Activated T-cell treated with anti-CD3 and anti-CD28 coated beads, Interleukin-2, amount 50 U/mL, for 24 hours (primary cell): ENCODE results near the gene TMEM151B.

Experiments used
- DNase-seq: peaks from one replicate; pipeline ENCODE4 v3.0.0-alpha.2; 2020
- H3K27ac Mint-ChIP-seq: 2 replicates; pipeline ENCODE4 v1.8.0; 2020; ENCODE audit warnings: mild to moderate bottlenecking, mixed read lengths
- H3K27me3 Mint-ChIP-seq: 2 replicates; pipeline ENCODE4 v1.8.0; 2020; ENCODE audit warnings: mixed read lengths
- H3K36me3 Mint-ChIP-seq: 2 replicates; pipeline ENCODE4 v1.8.0; 2020; ENCODE audit warnings: low read depth, mixed read lengths
- H3K4me1 Mint-ChIP-seq: 2 replicates; pipeline ENCODE4 v1.8.0; 2020; ENCODE audit warnings: low read depth, mixed read lengths
- H3K4me3 Mint-ChIP-seq: 2 replicates; pipeline ENCODE4 v1.8.0; 2020; ENCODE audit warnings: mild to moderate bottlenecking, moderate library complexity, mixed read lengths
- H3K9me3 Mint-ChIP-seq: 2 replicates; pipeline ENCODE4 v1.8.0; 2020; ENCODE audit warnings: mixed read lengths

Gene TMEM151B

GRCh38 chr6:44269921-44270525, at the start of gene TMEM151B:
TMEM151B (plus strand) TSS chr6:44270450; CDS start chr6:44270743, 293 bp downstream.
- H3K36me3 Mint-ChIP-seq, result no peaks in the 10 kb centered on the region
- peaks cover 60% of the 10 kb centered on the region for H3K27me3 Mint-ChIP-seq
- peak within 1 kb of the TSS; percentile 66 for H3K27ac Mint-ChIP-seq
- H3K4me3 Mint-ChIP-seq, result peak within 1 kb of the TSS; percentile 60
- no peak for DNase-seq
- peaks cover 37% of the 10 kb centered on the region for H3K4me1 Mint-ChIP-seq
- H3K9me3 Mint-ChIP-seq, result no peaks in the 10 kb centered on the region

GRCh38 chr6:44220913-44221290, 49.3 kb upstream of the TMEM151B start:
- peaks cover 27% of the 10 kb centered on the region for H3K27me3 Mint-ChIP-seq
- H3K4me1 Mint-ChIP-seq, result peaks cover 49% of the 10 kb centered on the region
- DNase-seq, result no peak
- no peaks in the 10 kb centered on the region for H3K9me3 Mint-ChIP-seq
- peaks cover 19% of the 10 kb centered on the region for H3K36me3 Mint-ChIP-seq
- peak overlapping the region; percentile 69 for H3K27ac Mint-ChIP-seq
- H3K4me3 Mint-ChIP-seq, result no peak overlapping the region

GRCh38 chr6:44221291-44221960, 48.8 kb upstream of the TMEM151B start:
- H3K4me3 Mint-ChIP-seq, result no peak overlapping the region
- peaks cover 23% of the 10 kb centered on the region for H3K27me3 Mint-ChIP-seq
- H3K9me3 Mint-ChIP-seq, result no peaks in the 10 kb centered on the region
- H3K27ac Mint-ChIP-seq, result peak overlapping the region; percentile 69
- peaks cover 24% of the 10 kb centered on the region for H3K36me3 Mint-ChIP-seq
- peak; percentile 78 for DNase-seq
- H3K4me1 Mint-ChIP-seq, result peaks cover 53% of the 10 kb centered on the region

- no peak overlapping the region for H3K27ac Mint-ChIP-seq
- H3K27me3 Mint-ChIP-seq, result peaks cover 18% of the 10 kb centered on the region
- DNase-seq, result no peak
- no peaks in the 10 kb centered on the region for H3K9me3 Mint-ChIP-seq
- no peak overlapping the region for H3K4me3 Mint-ChIP-seq
- H3K36me3 Mint-ChIP-seq, result peaks cover 28% of the 10 kb centered on the region
- H3K4me1 Mint-ChIP-seq, result peaks cover 54% of the 10 kb centered on the region
These were observed 48.3 kb upstream of the TMEM151B start for GRCh38 chr6:44221961-44222335.

DNA sequence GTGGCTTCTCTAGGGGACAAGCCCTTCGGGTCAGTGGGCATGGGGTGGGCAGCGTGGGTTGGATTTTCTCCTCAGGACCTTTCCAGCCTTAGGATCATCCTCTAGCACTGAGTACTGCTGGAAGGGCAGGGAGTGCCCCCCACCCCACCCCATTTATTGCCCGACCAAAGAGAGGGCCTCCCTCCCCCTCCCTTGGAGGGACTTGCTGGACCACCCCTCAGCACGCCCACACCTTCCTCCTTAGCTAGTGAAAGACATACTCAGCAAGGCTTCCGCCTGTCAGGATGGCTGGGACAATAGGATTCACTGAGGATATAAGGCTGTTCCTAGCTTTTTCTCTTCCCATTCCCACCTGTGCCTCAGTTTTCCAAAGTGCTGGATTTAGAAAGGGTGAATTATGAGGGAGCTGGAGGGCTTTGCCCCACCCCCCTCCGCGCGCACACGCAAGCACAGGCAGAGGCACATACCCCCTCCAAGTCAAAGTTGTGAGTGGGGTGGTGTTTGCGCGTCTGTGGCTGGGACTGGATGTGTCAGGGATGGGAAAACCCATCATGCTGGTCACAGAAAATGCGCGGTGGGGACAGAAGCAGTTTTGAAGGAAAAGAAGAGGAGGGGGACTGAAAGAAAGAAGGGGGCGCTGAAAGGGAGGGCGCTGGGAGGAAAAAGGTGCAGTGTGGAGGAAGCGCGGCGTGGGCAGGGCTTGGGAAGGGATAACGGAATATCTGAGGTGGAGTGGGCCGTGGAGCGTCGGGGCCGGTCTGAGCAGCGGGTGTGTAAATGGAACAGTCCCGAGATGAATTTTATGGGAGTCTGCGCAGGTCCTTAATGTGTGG, 47.5 kb upstream of the TMEM151B start:
- Mint-ChIP-seq H3K9me3 (no peaks in the 10 kb centered on the region), H3K4me1 (peaks cover 54% of the 10 kb centered on the region), H3K27ac (peak overlapping the region; percentile 80), H3K36me3 (peaks cover 35% of the 10 kb centered on the region), H3K4me3 (peak overlapping the region; percentile 90), H3K27me3 (peaks cover 16% of the 10 kb centered on the region)
- DNase-seq, result no peak

GRCh38 chr6:44223319-44224028, 46.8 kb upstream of the TMEM151B start, which contains the start of gene SLC29A1:
SLC29A1 (plus strand) TSS chr6:44223595; CDS start chr6:44227314, 3,719 bp downstream.
- H3K9me3 Mint-ChIP-seq, result no peaks in the 10 kb centered on the region
- peak; percentile 92 for DNase-seq
- H3K27me3 Mint-ChIP-seq, result peaks cover 10% of the 10 kb centered on the region
- H3K4me1 Mint-ChIP-seq, result peaks cover 52% of the 10 kb centered on the region
- H3K36me3 Mint-ChIP-seq, result peaks cover 43% of the 10 kb centered on the region
- peak within 1 kb of the TSS; percentile 90 for H3K4me3 Mint-ChIP-seq
- peak within 1 kb of the TSS; percentile 87 for H3K27ac Mint-ChIP-seq

DNA sequence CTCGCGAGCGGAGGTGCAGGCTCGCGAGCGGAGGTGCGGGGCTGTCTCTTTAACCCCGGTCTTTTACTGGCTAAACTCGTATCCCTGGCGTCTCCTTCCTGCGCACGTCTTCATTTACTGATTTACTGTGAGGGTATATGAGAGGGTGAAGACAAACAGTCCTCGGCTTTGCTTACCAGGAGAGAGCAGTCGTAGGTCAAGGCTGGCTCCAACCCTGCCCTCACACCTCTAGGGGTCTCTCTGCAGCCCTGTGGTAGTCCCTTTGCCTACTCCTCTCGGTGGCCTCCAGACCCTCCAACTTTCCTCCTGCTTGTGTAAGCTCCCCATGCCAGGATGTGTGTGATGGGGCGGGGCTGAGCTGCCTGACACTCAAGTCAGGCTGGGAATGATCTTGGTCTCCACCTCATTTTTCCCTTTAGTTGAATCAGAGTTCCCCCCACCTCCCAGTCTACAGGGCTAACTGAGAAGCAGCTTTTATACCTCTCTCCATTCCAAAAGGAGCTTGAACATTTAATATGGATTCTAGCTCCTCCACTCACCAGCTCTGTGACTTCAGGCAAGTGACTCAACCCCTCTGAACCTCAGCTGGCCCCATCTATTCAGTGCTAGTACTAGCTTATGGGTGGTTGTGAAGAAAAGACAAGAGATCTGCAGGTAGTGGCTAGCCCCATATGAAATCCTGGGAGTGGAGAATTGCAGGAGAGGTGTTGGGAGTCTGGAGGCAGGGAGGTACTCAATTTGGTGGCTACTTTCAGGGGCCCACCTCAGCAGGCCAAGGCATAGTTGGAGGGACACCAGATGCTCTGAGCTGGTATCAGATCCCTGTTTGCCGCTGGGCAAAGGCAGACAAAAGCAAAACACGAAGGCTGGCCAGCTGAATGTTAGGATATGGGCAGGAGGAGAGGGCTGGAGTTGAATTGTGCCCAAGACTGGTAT, 46.0 kb upstream of the TMEM151B start:
- H3K4me1 Mint-ChIP-seq, result peaks cover 47% of the 10 kb centered on the region
- peak overlapping the region; percentile 90 for H3K4me3 Mint-ChIP-seq
- peaks cover 51% of the 10 kb centered on the region for H3K36me3 Mint-ChIP-seq
- H3K9me3 Mint-ChIP-seq, result no peaks in the 10 kb centered on the region
- DNase-seq, result no peak
- peak overlapping the region; percentile 87 for H3K27ac Mint-ChIP-seq
- H3K27me3 Mint-ChIP-seq, result peaks cover 4% of the 10 kb centered on the region

DNA sequence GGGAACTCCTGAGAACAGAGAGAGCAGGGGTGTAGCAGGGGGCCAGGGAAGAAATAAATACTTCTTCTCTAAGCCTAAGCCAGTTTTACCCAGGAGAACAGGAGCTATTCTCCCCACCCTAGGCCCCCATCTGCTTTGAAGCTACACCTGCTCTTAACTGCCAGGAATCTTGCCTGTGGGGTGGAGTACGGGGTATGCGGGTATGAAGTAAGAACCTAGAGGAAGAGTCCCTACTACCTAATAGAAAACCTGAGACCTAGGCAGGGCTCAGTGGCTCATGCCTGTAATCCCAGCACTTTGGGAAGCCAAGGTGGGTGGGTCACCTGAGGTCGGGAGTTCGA, 45.3 kb upstream of the TMEM151B start:
- Mint-ChIP-seq H3K27me3 (peaks cover 2% of the 10 kb centered on the region), H3K36me3 (peaks cover 57% of the 10 kb centered on the region), H3K4me3 (peak overlapping the region; percentile 90), H3K27ac (peak overlapping the region; percentile 87), H3K4me1 (peaks cover 43% of the 10 kb centered on the region), H3K9me3 (no peaks in the 10 kb centered on the region)
- no peak for DNase-seq

DNA sequence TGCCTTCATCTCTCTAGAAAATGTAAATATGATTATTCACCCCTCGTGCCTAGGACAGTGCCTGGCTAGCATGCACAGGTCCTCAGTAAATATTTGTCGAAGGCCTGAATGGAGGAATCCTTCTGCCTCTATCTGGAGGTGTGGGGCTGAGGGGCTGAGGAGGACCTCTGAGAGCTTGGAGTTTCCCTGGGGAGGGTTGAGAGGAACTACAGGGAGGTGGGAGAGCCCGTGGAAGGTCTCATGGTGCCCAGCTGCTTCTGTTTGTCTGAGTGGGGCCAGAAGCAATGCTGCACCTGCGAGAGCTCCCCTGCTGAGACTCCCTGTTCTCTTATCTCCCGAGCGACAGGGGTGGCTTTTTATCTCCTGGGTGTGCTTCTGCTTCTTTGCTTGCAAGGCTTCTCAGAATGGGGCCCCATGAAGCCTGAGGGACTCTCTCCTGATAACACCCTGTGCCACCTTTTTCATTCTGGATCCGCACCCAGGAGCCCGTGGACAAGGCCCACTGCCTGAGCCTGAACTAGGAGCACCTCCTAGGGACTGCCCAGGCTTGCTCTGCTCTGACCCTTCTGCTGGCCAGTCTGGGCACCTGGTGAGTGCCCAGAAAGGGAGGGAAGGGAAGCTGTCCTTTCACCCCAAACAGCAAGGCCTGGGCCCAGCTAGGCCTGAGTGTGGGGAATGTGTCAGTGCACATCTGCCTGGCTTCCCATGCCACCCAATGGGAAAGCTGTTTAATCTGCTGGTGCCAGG, 44.5 kb upstream of the TMEM151B start:
- no peak for DNase-seq
- Mint-ChIP-seq H3K9me3 (no peaks in the 10 kb centered on the region), H3K27ac (no peak overlapping the region), H3K36me3 (peaks cover 66% of the 10 kb centered on the region), H3K4me1 (peaks cover 41% of the 10 kb centered on the region), H3K4me3 (peak overlapping the region; percentile 90), H3K27me3 (no peaks in the 10 kb centered on the region)

DNA sequence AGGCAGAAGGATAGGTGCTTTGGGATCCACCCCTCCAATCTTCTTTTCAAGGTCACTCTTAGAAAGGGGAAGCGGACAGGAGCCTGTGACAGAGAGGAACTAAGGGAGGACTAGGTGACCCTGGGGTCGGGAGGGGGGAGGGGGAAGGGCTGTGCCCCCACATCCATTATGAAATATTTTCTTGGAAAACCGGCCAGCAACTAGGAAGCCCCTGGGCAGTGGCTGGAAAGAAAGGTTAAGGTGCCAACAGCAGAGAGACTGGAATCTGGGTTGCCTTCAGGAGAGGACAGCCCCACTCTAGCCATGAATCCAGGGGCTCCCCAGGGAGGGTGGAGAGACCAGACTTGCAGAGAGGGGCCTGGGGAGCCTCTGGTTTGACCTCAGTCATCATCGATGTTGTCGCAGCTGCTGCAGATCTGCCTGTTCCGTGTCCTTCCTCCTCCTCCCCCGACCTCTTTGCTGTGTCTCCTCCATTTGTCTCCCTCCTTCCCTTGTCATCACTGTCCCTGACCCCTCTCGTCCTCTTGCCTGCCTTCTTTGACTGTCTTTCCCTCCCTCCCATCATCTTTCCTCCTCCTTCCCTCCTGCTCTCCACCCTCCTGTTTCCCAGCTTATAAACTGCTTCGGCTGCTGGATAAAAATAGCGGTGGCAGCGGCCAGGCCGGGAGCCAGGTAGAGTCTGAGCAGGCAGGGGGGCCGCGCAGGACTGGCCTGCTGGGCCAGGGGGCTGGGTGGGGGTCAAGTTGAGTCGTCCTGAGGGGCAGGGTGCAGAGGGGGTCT, 43.7 kb upstream of the TMEM151B start:
- peaks cover 74% of the 10 kb centered on the region for H3K36me3 Mint-ChIP-seq

GRCh38 chr6:44227148-44227793, 43.0 kb upstream of the TMEM151B start:
- no peaks in the 10 kb centered on the region for H3K9me3 Mint-ChIP-seq
- no peak overlapping the region for H3K27ac Mint-ChIP-seq
- peaks cover 81% of the 10 kb centered on the region for H3K36me3 Mint-ChIP-seq
- no peaks in the 10 kb centered on the region for H3K27me3 Mint-ChIP-seq
- DNase-seq, result no peak
- peaks cover 29% of the 10 kb centered on the region for H3K4me1 Mint-ChIP-seq
- no peak overlapping the region for H3K4me3 Mint-ChIP-seq

More for the DNA sequence above, 43.7 kb upstream of the TMEM151B start:
- Mint-ChIP-seq H3K4me3 (peak overlapping the region; percentile 90), H3K27ac (no peak overlapping the region), H3K27me3 (no peaks in the 10 kb centered on the region), H3K9me3 (no peaks in the 10 kb centered on the region), H3K4me1 (peaks cover 35% of the 10 kb centered on the region)
- DNase-seq, result no peak

DNA sequence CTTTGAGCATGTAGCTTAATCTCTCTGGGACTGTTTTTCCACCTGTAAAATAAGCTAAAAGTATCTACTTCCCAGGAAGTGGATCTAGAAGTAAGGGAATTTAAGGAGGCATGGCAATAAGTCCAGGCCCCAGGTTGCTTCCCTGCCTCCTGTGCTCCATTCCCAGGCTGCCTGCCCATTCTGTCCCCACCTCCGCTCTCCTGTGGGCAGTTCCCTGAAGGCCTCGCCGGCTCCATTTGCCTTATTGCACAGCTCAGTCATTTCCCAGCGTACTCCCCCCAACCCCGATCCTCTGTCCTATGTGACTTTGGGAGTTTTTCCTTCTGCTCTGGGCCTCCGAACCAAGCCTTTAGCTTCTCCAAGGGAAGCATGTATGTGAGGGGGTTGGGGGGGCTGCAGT, 42.2 kb upstream of the TMEM151B start:
- no peak for DNase-seq

More for the DNA sequence above, 42.2 kb upstream of the TMEM151B start:
- Mint-ChIP-seq H3K27me3 (no peaks in the 10 kb centered on the region), H3K27ac (no peak overlapping the region), H3K4me1 (peaks cover 21% of the 10 kb centered on the region), H3K9me3 (no peaks in the 10 kb centered on the region), H3K36me3 (peaks cover 87% of the 10 kb centered on the region), H3K4me3 (no peak overlapping the region)
